Panc1 (cell line): ENCODE data around the gene DBF4B. TPM values are rescaled to one million over a fixed set of nuclear protein-coding genes. Genes with fewer than 3 reads are reported as not detected.

Experiments used
- ATAC-seq: fragments of 200-7000 bp; cut with Tn5 transposase; 2 replicates; pipeline ENCODE4 v1.9.1; 2020; ENCODE audit warnings: mild to moderate bottlenecking, moderate library complexity
- BruUV-seq: library from RNA; stranded (reverse); fragments of 400-500 nt; replicated peaks from 2 replicates; lab custom pipeline; 2021; lab: Mats Ljungman, UMichigan
- CTCF ChIA-PET: fragments of 300-600 bp; sonication (Branson Sonifier 250); formaldehyde crosslinking; loops from one replicate; lab custom pipeline; 2022; ENCODE audit warnings: antibody characterized with exemption; lab: Charles Lee
- POLR2A ChIA-PET: fragments of 300-600 bp; sonication (Branson Sonifier 250); formaldehyde crosslinking; loops from one replicate; lab custom pipeline; 2022; ENCODE audit warnings: antibody characterized with exemption; lab: Charles Lee
- DNase-seq: peaks from one replicate; pipeline ENCODE4 v3.0.0-alpha.2; 2010; ENCODE audit warnings: low read depth, low spot score
- H3K27ac ChIP-seq: 2 replicates; pipeline ENCODE4 v1.5.1; 2011; ENCODE audit warnings: mild to moderate bottlenecking, low read length, inconsistent platforms
- H3K27me3 ChIP-seq: fragments of 200-500 bp; sonication (Bioruptor generic); 2 replicates; pipeline ENCODE4 v1.6.0; 2014; ENCODE audit warnings: low read length, inconsistent platforms; ENCODE audit not compliant: control insufficient read depth, insufficient read depth
- H3K36me3 ChIP-seq: fragments of 200-500 bp; sonication (Bioruptor generic); 2 replicates; pipeline ENCODE4 v1.5.1; 2014; ENCODE audit warnings: inconsistent platforms, mild to moderate bottlenecking, low read length, moderate library complexity; ENCODE audit not compliant: control insufficient read depth, insufficient read depth
- H3K4me1 ChIP-seq: 2 replicates; pipeline ENCODE4 v1.5.1; 2011; ENCODE audit warnings: inconsistent platforms, mild to moderate bottlenecking, low read length, moderate library complexity; ENCODE audit not compliant: control insufficient read depth, insufficient read depth
- H3K4me3 ChIP-seq, 2 experiments: 2 replicates each; pipeline ENCODE4 v1.5.1; 2011 to 2012; ENCODE audit warnings: low read depth in 2 of 2, low read length in 2 of 2, mild to moderate bottlenecking in 2 of 2, inconsistent platforms in 1 of 2, moderate library complexity in 1 of 2
- H3K9me3 ChIP-seq: fragments of 200-500 bp; sonication (Bioruptor generic); 2 replicates; pipeline ENCODE4 v1.5.1; 2014; ENCODE audit warnings: low read depth, mild to moderate bottlenecking, inconsistent platforms, low read length, moderate library complexity; ENCODE audit not compliant: control insufficient read depth, insufficient read depth
- CTCF ChIP-seq: fragments of 450-650 bp; IDR thresholded peaks from 2 replicates; pipeline ENCODE4 v1.5.1; 2017; ENCODE audit warnings: mild to moderate bottlenecking
- POLR2AphosphoS5 ChIP-seq: IDR thresholded peaks from 2 replicates; pipeline ENCODE4 v1.6.1; 2012; ENCODE audit warnings: mild to moderate bottlenecking, low read depth, low read length, moderate library complexity
- REST ChIP-seq, 2 experiments: IDR thresholded peaks; 2 replicates each; pipeline ENCODE4 v1.6.1; 2011 to 2012; ENCODE audit warnings: low read depth in 2 of 2, control low read depth in 1 of 2, low read length in 1 of 2, mild to moderate bottlenecking in 1 of 2, moderate library complexity in 1 of 2; ENCODE audit not compliant: insufficient read depth in 1 of 2
- SIN3A ChIP-seq: IDR thresholded peaks from 2 replicates; pipeline ENCODE4 v1.6.1; 2012; ENCODE audit warnings: low read depth, mild to moderate bottlenecking, low read length, moderate library complexity, borderline replicate concordance; ENCODE audit not compliant: insufficient read depth
- TCF7L2 ChIP-seq: IDR thresholded peaks from 2 replicates; pipeline ENCODE4 v1.6.1; 2011; ENCODE audit warnings: mild to moderate bottlenecking, low read depth, low read length, inconsistent platforms
- in situ Hi-C: cut with HindIII; loops from 2 replicates; pipeline ENCODE4 v1.10.0; 2016; ENCODE audit warnings: low sequenced_read_pairs, low pct_unique_long_range_greater_than_20kb
- intact Hi-C: fragments of 100-400 bp; cut with micrococcal nuclease; formaldehyde crosslinking; loops from one replicate; pipeline ENCODE4 v1.10.0; 2022; ENCODE audit not compliant: unreplicated experiment
- total RNA-seq: library from RNA; stranded (reverse); gene quantifications from one replicate; pipeline ENCODE4 v1.2.1, GENCODE V29; 2021; ENCODE audit not compliant: unreplicated experiment

DBF4B gene
- total RNA-seq, 1 experiment from 2014 or later: 24.0 TPM

- no peaks in the 10 kb centered on the region for H3K9me3 ChIP-seq
- intact Hi-C loops: no loop called here
- H3K4me3 ChIP-seq: no peak overlapping the region
- peaks cover 3% of the 10 kb centered on the region; the same call in 1 of the 2 replicates for H3K4me1 ChIP-seq
- ATAC-seq (no peak), DNase-seq (no peak)
- no peak for TF ChIP-seq POLR2AphosphoS5
- no peak for TF ChIP-seq CTCF
- TF ChIP-seq REST (IDR thresholded peaks at IDR 0.05; ENCODE audit: insufficient read depth in 1 of 2, low read depth in 2 of 2, low read length in 1 of 2): no peak
- no peak for TF ChIP-seq SIN3A
- TF ChIP-seq TCF7L2: no peak
- H3K36me3 ChIP-seq: no peaks in the 10 kb centered on the region
- in situ Hi-C loops: no loop called here
- ChIA-PET CTCF (no interaction called here), POLR2A (no interaction called here)
- no TSS peak for BruUV-seq
- no peak overlapping the region for H3K27ac ChIP-seq
- no peaks in the 10 kb centered on the region for H3K27me3 ChIP-seq
Measured at GRCh38 chr17:44772308-44773045, 64.0 kb downstream of the DBF4B start.

- no peaks in the 10 kb centered on the region for H3K9me3 ChIP-seq
- ChIA-PET CTCF (no interaction called here), POLR2A (no interaction called here)
- no peak for ATAC-seq
- DNase-seq: no peak
- intact Hi-C loops (no loop called here), in situ Hi-C loops (no loop called here)
- H3K36me3 ChIP-seq: no peaks in the 10 kb centered on the region
- no peak overlapping the region for H3K4me3 ChIP-seq
- no peak overlapping the region for H3K27ac ChIP-seq
- H3K27me3 ChIP-seq: no peaks in the 10 kb centered on the region
- TF ChIP-seq POLR2AphosphoS5: no peak
- TF ChIP-seq REST (IDR thresholded peaks at IDR 0.05; ENCODE audit: insufficient read depth in 1 of 2, low read depth in 2 of 2, low read length in 1 of 2): no peak
- no peak for TF ChIP-seq TCF7L2
- TF ChIP-seq CTCF: no peak
- TF ChIP-seq SIN3A: no peak
- no TSS peak for BruUV-seq
- peaks cover 3% of the 10 kb centered on the region; the same call in 1 of the 2 replicates for H3K4me1 ChIP-seq
Measured at GRCh38 chr17:44773140-44773539, 64.7 kb downstream of the DBF4B start.
